Nephron (organoid): ENCODE results near the gene PPP1R1B.

Experiments
- H3K27ac Mint-ChIP-seq, 3 experiments: 2 replicates each; pipeline ENCODE4 v1.8.0; 2020; ENCODE audit warnings: mixed read lengths in 3 of 3, mild to moderate bottlenecking in 2 of 3, moderate library complexity in 1 of 3
- H3K27me3 Mint-ChIP-seq: 2 replicates; pipeline ENCODE4 v1.8.0; 2021; ENCODE audit warnings: low read depth, mild to moderate bottlenecking, moderate library complexity, mixed read lengths
- H3K36me3 Mint-ChIP-seq: 2 replicates; pipeline ENCODE4 v1.8.0; 2020; ENCODE audit warnings: low read depth, mixed read lengths
- H3K4me1 Mint-ChIP-seq: 2 replicates; pipeline ENCODE4 v1.8.0; 2020; ENCODE audit warnings: mixed read lengths
- H3K4me3 Mint-ChIP-seq, 3 experiments: 2 replicates each; pipeline ENCODE4 v1.8.0; 2020; ENCODE audit warnings: mild to moderate bottlenecking in 3 of 3, mixed read lengths in 3 of 3, moderate library complexity in 2 of 3
- H3K9me3 Mint-ChIP-seq: 2 replicates; pipeline ENCODE4 v1.8.0; 2020; ENCODE audit warnings: mixed read lengths
- CTCF ChIP-seq, 3 experiments: fragments of 200-600 bp; sonication (generic); IDR thresholded peaks; one replicate each; pipeline ENCODE4 v1.5.0; 2021; ENCODE audit warnings: antibody characterized with exemption in 3 of 3; ENCODE audit not compliant: unreplicated experiment in 3 of 3

The PPP1R1B gene

GRCh38 chr17:39612291-39612894 lies 14.4 kb upstream of the PPP1R1B start:
- Mint-ChIP-seq H3K27me3 (peaks cover 96% of the 10 kb centered on the region), H3K9me3 (no peaks in the 10 kb centered on the region), H3K27ac (no peak overlapping the region), H3K4me3 (no peak overlapping the region), H3K4me1 (peaks cover 4% of the 10 kb centered on the region), H3K36me3 (no peaks in the 10 kb centered on the region)
- no peak for TF ChIP-seq CTCF (IDR thresholded peaks at IDR 0.05; ENCODE audit: unreplicated experiment in 3 of 3)

GRCh38 chr17:39612935-39613464 lies 13.8 kb upstream of the PPP1R1B start:
- Mint-ChIP-seq H3K4me1 (peaks cover 4% of the 10 kb centered on the region), H3K27me3 (peaks cover 92% of the 10 kb centered on the region), H3K27ac (no peak overlapping the region), H3K9me3 (no peaks in the 10 kb centered on the region), H3K4me3 (no peak overlapping the region), H3K36me3 (no peaks in the 10 kb centered on the region)
- TF ChIP-seq CTCF (IDR thresholded peaks at IDR 0.05; ENCODE audit: unreplicated experiment in 3 of 3) = no peak

- Mint-ChIP-seq H3K4me1 (no peaks in the 10 kb centered on the region), H3K27me3 (peaks cover 91% of the 10 kb centered on the region), H3K27ac (no peak overlapping the region), H3K36me3 (no peaks in the 10 kb centered on the region), H3K4me3 (no peak overlapping the region), H3K9me3 (no peaks in the 10 kb centered on the region)
- TF ChIP-seq CTCF (IDR thresholded peaks at IDR 0.05; ENCODE audit: unreplicated experiment in 3 of 3) = no peak
These were observed 12.1 kb upstream of the PPP1R1B start for GRCh38 chr17:39614545-39615157.

- Mint-ChIP-seq H3K9me3 (no peaks in the 10 kb centered on the region), H3K4me3 (peak overlapping the region; percentile 38 to 45 (median 40)), H3K36me3 (no peaks in the 10 kb centered on the region), H3K27me3 (peaks cover 91% of the 10 kb centered on the region), H3K27ac (no peak overlapping the region), H3K4me1 (no peaks in the 10 kb centered on the region)
- no peak for TF ChIP-seq CTCF (IDR thresholded peaks at IDR 0.05; ENCODE audit: unreplicated experiment in 3 of 3)
These were observed 11.3 kb upstream of the PPP1R1B start for GRCh38 chr17:39615434-39615833.

DNA sequence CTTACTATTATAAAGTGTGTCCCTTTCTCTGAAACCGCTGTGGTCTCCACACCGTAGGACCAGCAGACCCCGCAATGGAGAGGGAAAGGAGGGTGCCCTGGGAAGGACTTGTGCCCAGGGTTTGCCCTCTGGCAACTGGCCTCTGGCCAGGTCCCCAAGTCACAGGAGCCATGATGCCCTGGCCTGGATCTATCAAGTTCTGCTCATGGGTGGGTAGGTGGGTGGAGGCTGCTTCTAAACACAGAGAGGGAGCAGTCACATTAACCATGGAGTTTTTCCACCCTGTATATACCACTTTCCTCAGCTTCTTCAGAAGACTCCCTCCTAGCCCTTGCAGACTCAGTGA lies 9.7 kb upstream of the PPP1R1B start:
- Mint-ChIP-seq H3K36me3 (no peaks in the 10 kb centered on the region), H3K9me3 (no peaks in the 10 kb centered on the region), H3K4me3 (peak overlapping the region; percentile 47 to 69 (median 63)), H3K27me3 (peaks cover 87% of the 10 kb centered on the region), H3K4me1 (peaks cover 4% of the 10 kb centered on the region), H3K27ac (no peak overlapping the region)
- TF ChIP-seq CTCF (IDR thresholded peaks at IDR 0.05; ENCODE audit: unreplicated experiment in 3 of 3) = no peak
